IMR-90 (cell line): ENCODE results near the gene DERL3.

ENCODE experiments used
- CTCF ChIP-seq: conservative IDR thresholded peaks from 2 replicates; pipeline ENCODE4 v1.5.1; 2012; ENCODE audit warnings: mild to moderate bottlenecking, low read depth, low read length, improper control_type of control experiment
- ELK1 ChIP-seq: fragments of 150-350 bp; IDR thresholded peaks from 2 replicates; pipeline ENCODE4 v1.6.1; 2016; ENCODE audit warnings: low read depth, mild to moderate bottlenecking, low read length, moderate library complexity, borderline replicate concordance
- MAFK ChIP-seq: IDR thresholded peaks from 2 replicates; pipeline ENCODE4 v1.6.1; 2012; ENCODE audit warnings: low read depth, low read length, improper control_type of control experiment
- MXI1 ChIP-seq: IDR thresholded peaks from 2 replicates; pipeline ENCODE4 v1.6.1; 2012; ENCODE audit warnings: low read depth, mild to moderate bottlenecking, low read length, moderate library complexity, borderline replicate concordance
- NFE2L2 ChIP-seq: fragments of 150-350 bp; IDR thresholded peaks from 2 replicates; pipeline ENCODE4 v1.6.1; 2016; ENCODE audit warnings: low read depth, mild to moderate bottlenecking, low read length
- POLR2A ChIP-seq: IDR thresholded peaks from 2 replicates; pipeline ENCODE4 v1.6.1; 2012; ENCODE audit warnings: mild to moderate bottlenecking, low read depth, low read length
- RAD21 ChIP-seq: IDR thresholded peaks from 2 replicates; pipeline ENCODE4 v1.6.1; 2012; ENCODE audit warnings: low read length, improper control_type of control experiment
- RCOR1 ChIP-seq: IDR thresholded peaks from 2 replicates; pipeline ENCODE4 v1.6.1; 2012; ENCODE audit warnings: mild to moderate bottlenecking, low read length, improper control_type of control experiment; ENCODE audit not compliant: insufficient replicate concordance
- SMC3 ChIP-seq: fragments of 150-350 bp; IDR thresholded peaks from 2 replicates; pipeline ENCODE4 v1.6.1; 2016; ENCODE audit warnings: low read depth, mild to moderate bottlenecking, antibody characterized with exemption, low read length, moderate library complexity
- USF2 ChIP-seq: fragments of 150-350 bp; IDR thresholded peaks from 2 replicates; pipeline ENCODE4 v1.6.1; 2017; ENCODE audit warnings: mild to moderate bottlenecking, antibody characterized with exemption, low read length, low read depth

GRCh38 chr22:23796461-23796860, 42.3 kb downstream of the DERL3 start:
- no peak for TF ChIP-seq CTCF
- no peak for TF ChIP-seq POLR2A
- TF ChIP-seq RAD21 = no peak
- TF ChIP-seq USF2 = no peak
- TF ChIP-seq SMC3 = no peak
- TF ChIP-seq NFE2L2 = no peak
- no peak for TF ChIP-seq ELK1
- no peak for TF ChIP-seq MAFK
- TF ChIP-seq RCOR1 = no peak
- TF ChIP-seq MXI1 = no peak
